OCI-LY7 (cell line): ENCODE measurements around the gene TBPL1. TPM values are rescaled to one million over a fixed set of nuclear protein-coding genes. Genes with fewer than 3 reads are reported as not detected.

Source experiments
- BruUV-seq: library from RNA; stranded (reverse); fragments of 400-500 nt; replicated peaks from 2 replicates; lab custom pipeline; 2021; lab: Mats Ljungman, UMichigan
- CTCF ChIA-PET: fragments of 300-600 bp; sonication (Branson Sonifier 250); formaldehyde crosslinking; loops from one replicate; lab custom pipeline; 2022; ENCODE audit warnings: antibody characterized with exemption; ENCODE audit not compliant: unreplicated experiment; lab: Charles Lee
- POLR2A ChIA-PET: fragments of 300-600 bp; sonication (Branson Sonifier 250); formaldehyde crosslinking; loops from one replicate; lab custom pipeline; 2022; ENCODE audit warnings: antibody characterized with exemption; lab: Charles Lee
- DNase-seq: peaks from one replicate; pipeline ENCODE4 v3.0.0-alpha.2; 2015; ENCODE audit warnings: low spot score
- H2AFZ ChIP-seq: fragments of 200-600 bp; sonication (generic), shearing (Covaris generic); 2 replicates; pipeline ENCODE4 v1.6.1; 2014; ENCODE audit warnings: mild to moderate bottlenecking, antibody characterized with exemption, low read length, moderate library complexity
- H3K27ac ChIP-seq: fragments of 200-600 bp; sonication (generic); 2 replicates; pipeline ENCODE4 v1.5.1; 2014; ENCODE audit warnings: mixed run types, low read depth, mild to moderate bottlenecking, moderate library complexity, low read length, inconsistent platforms; ENCODE audit not compliant: poor library complexity, severe bottlenecking
- H3K36me3 ChIP-seq: fragments of 200-600 bp; sonication (generic); 2 replicates; pipeline ENCODE4 v1.6.1; 2014; ENCODE audit warnings: mild to moderate bottlenecking, antibody characterized with exemption, low read length, moderate library complexity, mixed read lengths; ENCODE audit not compliant: insufficient read depth
- H3K4me1 ChIP-seq: fragments of 200-600 bp; sonication (generic); 2 replicates; pipeline ENCODE4 v1.5.1; 2014; ENCODE audit warnings: mild to moderate bottlenecking, low read length; ENCODE audit not compliant: insufficient read depth, poor library complexity, severe bottlenecking
- H3K4me2 ChIP-seq: fragments of 200-600 bp; sonication (generic); 2 replicates; pipeline ENCODE4 v1.6.1; 2014; ENCODE audit warnings: mild to moderate bottlenecking, low read length
- H3K4me3 ChIP-seq: fragments of 200-600 bp; sonication (generic); 2 replicates; pipeline ENCODE4 v1.5.1; 2014; ENCODE audit warnings: mild to moderate bottlenecking, low read depth, low read length; ENCODE audit not compliant: poor library complexity, severe bottlenecking
- H3K79me2 ChIP-seq: fragments of 200-600 bp; sonication (generic); 2 replicates; pipeline ENCODE4 v1.6.1; 2016; ENCODE audit warnings: low read depth, mild to moderate bottlenecking, low read length, moderate library complexity, mixed read lengths; ENCODE audit not compliant: insufficient read depth
- H3K9me2 ChIP-seq: fragments of 200-600 bp; sonication (generic); 2 replicates; pipeline ENCODE4 v1.6.1; 2016; ENCODE audit warnings: mild to moderate bottlenecking, low read length, mixed read lengths; ENCODE audit not compliant: insufficient read depth
- H3K9me3 ChIP-seq: fragments of 200-600 bp; sonication (generic); 2 replicates; pipeline ENCODE4 v1.6.1; 2014; ENCODE audit warnings: mild to moderate bottlenecking, mixed run types, low read length, mixed read lengths
- H4K20me1 ChIP-seq: fragments of 200-600 bp; sonication (generic); 2 replicates; pipeline ENCODE4 v1.6.1; 2014; ENCODE audit warnings: mild to moderate bottlenecking, antibody characterized with exemption, low read length, moderate library complexity, mixed read lengths; ENCODE audit not compliant: insufficient read depth
- CTCF ChIP-seq: fragments of 200-600 bp; sonication (generic); conservative IDR thresholded peaks from 2 replicates; pipeline ENCODE4 v1.5.1; 2014; ENCODE audit warnings: mild to moderate bottlenecking, antibody characterized with exemption, low read length, moderate library complexity, mixed read lengths
- EZH2phosphoT487 ChIP-seq: fragments of 200-600 bp; sonication (generic); IDR thresholded peaks from 2 replicates; pipeline ENCODE4 v1.6.1; 2018; ENCODE audit warnings: low read depth, borderline replicate concordance, mild to moderate bottlenecking, mixed run types, antibody characterized with exemption, low read length, moderate library complexity, mixed read lengths
- intact Hi-C: fragments of 100-400 bp; cut with micrococcal nuclease; formaldehyde crosslinking; loops from one replicate; pipeline ENCODE4 v1.10.0; 2022; ENCODE audit not compliant: unreplicated experiment
- total RNA-seq, 2 experiments: library from RNA; depleted of rRNA in 1 of 2; stranded (reverse); fragments of >200 nt in 1 of 2; shearing (Covaris generic) in 1 of 2; gene quantifications; 2 replicates each; pipeline ENCODE4 v1.2.3, GENCODE V29; 2014 to 2022

TBPL1 gene
- total RNA-seq, 2 experiments from 2014 or later, result 27.8 to 47.7 TPM

GRCh38 chr6:134010974-134011373 lies 58.0 kb downstream of the TBPL1 start:
- intact Hi-C loops, result no loop called here
- CTCF ChIA-PET, result no interaction called here

GRCh38 chr6:134014588-134015137 lies 61.6 kb downstream of the TBPL1 start:
- no peak for DNase-seq
- ChIA-PET POLR2A (interaction anchor here (1.0 kb wide), 1 partner anchor 105 kb away, joined by 3 read pairs; no protein-coding TSS in a partner anchor), CTCF (no interaction called here)
- Histone ChIP-seq H3K9me3 (no peaks in the 10 kb centered on the region), H3K27ac (no peak overlapping the region), H2AFZ (no peak overlapping the region), H3K4me2 (no peak overlapping the region), H3K4me1 (no peaks in the 10 kb centered on the region), H3K9me2 (no peaks in the 10 kb centered on the region), H3K79me2 (no peaks in the 10 kb centered on the region), H3K36me3 (no peaks in the 10 kb centered on the region), H4K20me1 (no peaks in the 10 kb centered on the region), H3K4me3 (no peak overlapping the region)
- BruUV-seq, result no TSS peak
- TF ChIP-seq EZH2phosphoT487 (no peak), CTCF (no peak)
- intact Hi-C loops, result no loop called here

More at GRCh38 chr6:134010974-134011373, 58.0 kb downstream of the TBPL1 start:
- BruUV-seq, result no TSS peak
- no peak for DNase-seq
- Histone ChIP-seq H3K27ac (no peak overlapping the region), H3K4me1 (no peaks in the 10 kb centered on the region), H3K36me3 (no peaks in the 10 kb centered on the region), H2AFZ (no peak overlapping the region), H3K9me3 (no peaks in the 10 kb centered on the region), H3K79me2 (no peaks in the 10 kb centered on the region), H3K4me2 (no peak overlapping the region), H3K9me2 (no peaks in the 10 kb centered on the region), H4K20me1 (no peaks in the 10 kb centered on the region), H3K4me3 (no peak overlapping the region)
- POLR2A ChIA-PET, result interaction anchor here (1.1 kb wide), 1 partner anchor 13 kb away, joined by 5 read pairs; no protein-coding TSS in a partner anchor
- no peak for TF ChIP-seq EZH2phosphoT487
- TF ChIP-seq CTCF, result no peak

GRCh38 chr6:134015719-134016557 lies 62.9 kb downstream of the TBPL1 start:
- no peaks in the 10 kb centered on the region for H3K9me3 ChIP-seq
- H3K4me1 ChIP-seq, result no peaks in the 10 kb centered on the region
- no TSS peak for BruUV-seq
- ChIA-PET CTCF (no interaction called here), POLR2A (interaction anchor here (0.7 to 1.1 kb wide), 2 partner anchors 50 to 58 kb away, joined by 3 read pairs; no protein-coding TSS in a partner anchor)
- H3K27ac ChIP-seq, result no peak overlapping the region
- no peaks in the 10 kb centered on the region for H4K20me1 ChIP-seq
- intact Hi-C loops, result no loop called here
- TF ChIP-seq CTCF, result no peak
- no peak for TF ChIP-seq EZH2phosphoT487
- no peaks in the 10 kb centered on the region for H3K9me2 ChIP-seq
- H3K79me2 ChIP-seq, result no peaks in the 10 kb centered on the region
- no peaks in the 10 kb centered on the region for H3K36me3 ChIP-seq
- H2AFZ ChIP-seq, result no peak overlapping the region
- no peak overlapping the region for H3K4me2 ChIP-seq
- DNase-seq, result no peak
- no peak overlapping the region for H3K4me3 ChIP-seq
